Measurements from ENCODE around the gene KAT6B.

The KAT6B gene

GRCh38 chr10:74973741-74974392 lies 147.5 kb downstream of the KAT6B start:
- DNase-seq (ENCODE audit: low read depth) = no peak
- no peak overlapping the region for H3K4me3 ChIP-seq (ENCODE audit: low read depth, low read length)
- no peak for TF ChIP-seq CTCF (IDR thresholded peaks at IDR 0.05; ENCODE audit: insufficient read depth, low read depth, low read length, missing control alignments)

- TF ChIP-seq CTCF (IDR thresholded peaks at IDR 0.05; ENCODE audit: insufficient read depth, low read depth, low read length, missing control alignments) = no peak
- no peak for DNase-seq (ENCODE audit: low read depth)
- no peak overlapping the region for H3K4me3 ChIP-seq (ENCODE audit: low read depth, low read length)
Observed at GRCh38 chr10:74975758-74976157, 149.4 kb downstream of the KAT6B start.

GRCh38 chr10:74976565-74976964 lies 150.2 kb downstream of the KAT6B start:
- H3K4me3 ChIP-seq (ENCODE audit: low read depth, low read length) = peak overlapping the region; percentile 16
- DNase-seq (ENCODE audit: low read depth) = peak; percentile 68
- peak; percentile 22 for TF ChIP-seq CTCF (IDR thresholded peaks at IDR 0.05; ENCODE audit: insufficient read depth, low read depth, low read length, missing control alignments)

GRCh38 chr10:74977072-74977471 lies 150.7 kb downstream of the KAT6B start:
- TF ChIP-seq CTCF (IDR thresholded peaks at IDR 0.05; ENCODE audit: insufficient read depth, low read depth, low read length, missing control alignments) = no peak
- DNase-seq (ENCODE audit: low read depth) = no peak
- H3K4me3 ChIP-seq (ENCODE audit: low read depth, low read length) = peak overlapping the region; percentile 16

GRCh38 chr10:74977913-74978847 lies 151.8 kb downstream of the KAT6B start:
- TF ChIP-seq CTCF (IDR thresholded peaks at IDR 0.05; ENCODE audit: insufficient read depth, low read depth, low read length, missing control alignments) = no peak
- DNase-seq (ENCODE audit: low read depth) = peak; percentile 92
- peak overlapping the region; percentile 16; the same call in 1 of the 2 replicates for H3K4me3 ChIP-seq (ENCODE audit: low read depth, low read length)

- no peak overlapping the region for H3K4me3 ChIP-seq (ENCODE audit: low read depth, low read length)
- TF ChIP-seq CTCF (IDR thresholded peaks at IDR 0.05; ENCODE audit: insufficient read depth, low read depth, low read length, missing control alignments) = peak; percentile 5
- peak; percentile 30 for DNase-seq (ENCODE audit: low read depth)
Observed at GRCh38 chr10:74981831-74982633, 155.6 kb downstream of the KAT6B start.
